H1 (cell line): ENCODE data around the gene AGAP1. TPM values are rescaled to one million over a fixed set of nuclear protein-coding genes. Genes with fewer than 3 reads are reported as not detected.

ENCODE experiments used
- CTCF ChIA-PET: fragments of 300-600 bp; sonication (Branson Sonifier 250); formaldehyde crosslinking; loops from one replicate; lab custom pipeline; 2021; ENCODE audit not compliant: partially characterized antibody; lab: Charles Lee
- POLR2A ChIA-PET: fragments of 300-600 bp; sonication (Branson Sonifier 250); formaldehyde crosslinking; loops from one replicate; lab custom pipeline; 2021; ENCODE audit warnings: inconsistent platforms; ENCODE audit not compliant: partially characterized antibody; lab: Charles Lee
- DNase-seq, 2 experiments: peaks; one replicate each; pipeline versions ENCODE4 v3.0.0 to v3.0.0-alpha.2; 2010 to 2022; ENCODE audit warnings: low spot score in 2 of 2, low read depth in 1 of 2, mixed read lengths in 1 of 2
- FAIRE-seq: peaks from 2 replicates; lab custom pipeline; 2011; peaks lifted over from hg19 to GRCh38; lab: Jason Lieb, UNC
- H2AFZ ChIP-seq: 2 replicates; pipeline ENCODE4 v1.8.1; 2012; ENCODE audit warnings: low read length, inconsistent platforms
- H2AK5ac ChIP-seq: 2 replicates; pipeline ENCODE4 v1.6.1; 2013; ENCODE audit warnings: low read depth, low read length
- H2BK120ac ChIP-seq: replicated peaks from 2 replicates; pipeline ENCODE3; 2013; ENCODE audit warnings: low read depth, low read length, inconsistent platforms
- H2BK12ac ChIP-seq: 2 replicates; pipeline ENCODE4 v1.6.1; 2013; ENCODE audit warnings: low read depth, low read length
- H2BK15ac ChIP-seq: 2 replicates; pipeline ENCODE4 v1.6.1; 2013; ENCODE audit warnings: low read length
- H2BK20ac ChIP-seq: 2 replicates; pipeline ENCODE4 v1.6.1; 2013; ENCODE audit warnings: low read length
- H2BK5ac ChIP-seq: 2 replicates; pipeline ENCODE4 v1.6.1; 2013; ENCODE audit warnings: low read depth, low read length
- H3K14ac ChIP-seq: 2 replicates; pipeline ENCODE4 v1.6.1; 2013; ENCODE audit warnings: inconsistent platforms; ENCODE audit not compliant: insufficient read length
- H3K18ac ChIP-seq: 2 replicates; pipeline ENCODE4 v1.6.1; 2013; ENCODE audit warnings: low read length; ENCODE audit errors: extremely low read depth
- H3K23ac ChIP-seq: 2 replicates; pipeline ENCODE4 v1.6.1; 2013; ENCODE audit warnings: inconsistent platforms; ENCODE audit not compliant: insufficient read length
- H3K23me2 ChIP-seq: 2 replicates; pipeline ENCODE4 v1.6.1; 2013; ENCODE audit warnings: low read depth, low read length
- H3K27ac ChIP-seq: 2 replicates; pipeline ENCODE4 v1.6.1; 2011; ENCODE audit warnings: low read depth, low read length, inconsistent platforms
- H3K27me3 ChIP-seq, 4 experiments: replicated peaks in 1 of 4; 1 replicate in 1 of 4; 2 replicates in 3 of 4; pipeline versions ENCODE4 v1.6.1 to v1.8.1; 2011 to 2013; ENCODE audit warnings: low read length in 3 of 4, mild to moderate bottlenecking in 3 of 4, inconsistent platforms in 2 of 4, mixed read lengths in 2 of 4, moderate library complexity in 1 of 4; ENCODE audit not compliant: control insufficient read depth in 3 of 4, insufficient read depth in 3 of 4; ENCODE audit errors: extremely low read depth in 1 of 4
- H3K36me3 ChIP-seq, 4 experiments: 2 replicates each; pipeline versions ENCODE4 v1.6.1 to v1.8.1; 2011 to 2013; ENCODE audit warnings: mild to moderate bottlenecking in 4 of 4, low read length in 3 of 4, moderate library complexity in 2 of 4, control low read depth in 1 of 4, inconsistent platforms in 1 of 4; ENCODE audit not compliant: insufficient read depth in 4 of 4, control insufficient read depth in 2 of 4
- H3K4ac ChIP-seq: replicated peaks from 2 replicates; pipeline ENCODE3; 2013; ENCODE audit warnings: low read length, low read depth, mixed read lengths, inconsistent platforms; ENCODE audit not compliant: insufficient read length
- H3K4me1 ChIP-seq, 4 experiments: replicated peaks in 1 of 4; 1 replicate in 1 of 4; 2 replicates in 3 of 4; pipeline versions ENCODE4 v1.6.1 to v1.8.1; 2011 to 2013; ENCODE audit warnings: low read length in 3 of 4, inconsistent platforms in 2 of 4, mixed read lengths in 1 of 4; ENCODE audit not compliant: insufficient read depth in 4 of 4, control insufficient read depth in 3 of 4
- H3K4me2 ChIP-seq, 2 experiments: 2 replicates each; pipeline versions ENCODE4 v1.6.1 to v1.8.1; 2011 to 2013; ENCODE audit warnings: low read depth in 2 of 2, low read length in 2 of 2, control low read depth in 1 of 2, inconsistent platforms in 1 of 2, mild to moderate bottlenecking in 1 of 2; ENCODE audit not compliant: insufficient read depth in 1 of 2
- H3K4me3 ChIP-seq, 4 experiments: fragments of 200-600, 300-600 bp in 1 of 4; sonication (generic), shearing (Covaris generic), sonication (Bioruptor Twin) in 1 of 4; 2 replicates each; pipeline versions ENCODE4 v1.5.1 to v1.8.1; 2011 to 2016; ENCODE audit warnings: low read length in 4 of 4, low read depth in 3 of 4, control low read depth in 2 of 4, inconsistent platforms in 2 of 4, mild to moderate bottlenecking in 2 of 4, mixed read lengths in 1 of 4, moderate library complexity in 1 of 4; ENCODE audit not compliant: insufficient read depth in 2 of 4; ENCODE audit errors: extremely low read depth in 1 of 4
- H3K56ac ChIP-seq: replicated peaks from 2 replicates; pipeline ENCODE3; 2013; ENCODE audit warnings: low read depth, mild to moderate bottlenecking, mixed read lengths, low read length, inconsistent platforms; ENCODE audit not compliant: insufficient read length
- H3K79me1 ChIP-seq: 2 replicates; pipeline ENCODE4 v1.6.1; 2013; ENCODE audit warnings: low read depth, low read length, control low read depth
- H3K79me2 ChIP-seq, 2 experiments: 2 replicates each; pipeline versions ENCODE4 v1.6.1 to v1.8.1; 2012 to 2013; ENCODE audit warnings: low read length in 2 of 2, mild to moderate bottlenecking in 2 of 2, inconsistent platforms in 1 of 2; ENCODE audit not compliant: insufficient read depth in 2 of 2, control insufficient read depth in 1 of 2
- H3K9ac ChIP-seq, 4 experiments: replicated peaks in 1 of 4; 1 replicate in 1 of 4; 2 replicates in 3 of 4; pipeline versions ENCODE4 v1.6.1 to v1.8.1; 2011 to 2013; ENCODE audit warnings: low read depth in 3 of 4, low read length in 3 of 4, control low read depth in 2 of 4, mild to moderate bottlenecking in 2 of 4, moderate library complexity in 2 of 4, inconsistent platforms in 1 of 4; ENCODE audit errors: extremely low read depth in 1 of 4
- H3K9me3 ChIP-seq, 2 experiments: 2 replicates each; pipeline versions ENCODE4 v1.6.1 to v1.8.1; 2012 to 2013; ENCODE audit warnings: mild to moderate bottlenecking in 2 of 2, moderate library complexity in 2 of 2, control low read depth in 1 of 2, inconsistent platforms in 1 of 2, low read depth in 1 of 2, low read length in 1 of 2, mixed read lengths in 1 of 2; ENCODE audit not compliant: insufficient read depth in 2 of 2
- H4K20me1 ChIP-seq, 2 experiments: replicated peaks in 1 of 2; 2 replicates each; pipeline versions ENCODE3 to v1.8.1; 2011 to 2013; ENCODE audit warnings: inconsistent platforms in 2 of 2, low read length in 2 of 2, mild to moderate bottlenecking in 1 of 2; ENCODE audit not compliant: insufficient read depth in 2 of 2, control insufficient read depth in 1 of 2
- H4K5ac ChIP-seq: 2 replicates; pipeline ENCODE4 v1.6.1; 2013; ENCODE audit warnings: low read length, low read depth, mixed read lengths, inconsistent platforms; ENCODE audit not compliant: insufficient read length
- H4K8ac ChIP-seq: 2 replicates; pipeline ENCODE4 v1.8.0; 2013; ENCODE audit warnings: mild to moderate bottlenecking, moderate library complexity, low read length, inconsistent platforms; ENCODE audit not compliant: insufficient read depth; ENCODE audit errors: extremely low read depth
- H4K91ac ChIP-seq: replicated peaks from 2 replicates; pipeline ENCODE3; 2013; ENCODE audit warnings: low read length, mixed read lengths, inconsistent platforms; ENCODE audit not compliant: insufficient read length
- BCL11A ChIP-seq, 2 experiments: IDR thresholded peaks; one replicate each; pipeline ENCODE4 v1.6.1; 2011; ENCODE audit warnings: low read depth in 2 of 2, low read length in 2 of 2, mild to moderate bottlenecking in 2 of 2
- CREB1 ChIP-seq: IDR thresholded peaks from 2 replicates; pipeline ENCODE4 v1.6.1; 2012; ENCODE audit warnings: inconsistent platforms
- CTBP2 ChIP-seq: IDR thresholded peaks from 2 replicates; pipeline ENCODE4 v1.7.0; 2011; ENCODE audit warnings: borderline replicate concordance, mild to moderate bottlenecking, moderate library complexity, mixed read lengths, low read length; ENCODE audit not compliant: insufficient read depth, insufficient read length
- FOSL1 ChIP-seq: IDR thresholded peaks from 2 replicates; pipeline ENCODE4 v1.6.1; 2011; ENCODE audit warnings: mild to moderate bottlenecking, low read depth, low read length, moderate library complexity; ENCODE audit not compliant: insufficient read depth
- PHF8 ChIP-seq: fragments of 200-600 bp; sonication (generic); conservative IDR thresholded peaks from 2 replicates; pipeline ENCODE4 v1.7.1; 2012; ENCODE audit warnings: low read depth, mild to moderate bottlenecking, inconsistent platforms, low read length, moderate library complexity
- SIX5 ChIP-seq: IDR thresholded peaks from 2 replicates; pipeline ENCODE4 v1.6.1; 2011; ENCODE audit warnings: mild to moderate bottlenecking, low read depth, low read length
- SRF ChIP-seq: IDR thresholded peaks from 2 replicates; pipeline ENCODE4 v1.6.1; 2011; ENCODE audit warnings: mild to moderate bottlenecking, low read depth, low read length, moderate library complexity
- TAF7 ChIP-seq: optimal IDR thresholded peaks from 2 replicates; pipeline ENCODE3; 2011; ENCODE audit warnings: low read depth, mild to moderate bottlenecking, inconsistent platforms, low read length, moderate library complexity, borderline replicate concordance
- TBP ChIP-seq: IDR thresholded peaks from 2 replicates; pipeline ENCODE4 v1.6.1; 2011; ENCODE audit warnings: low read depth, low read length, improper control_type of control experiment
- TCF12 ChIP-seq: IDR thresholded peaks from 2 replicates; pipeline ENCODE4 v1.6.1; 2011; ENCODE audit warnings: low read depth, mild to moderate bottlenecking, low read length
- YY1 ChIP-seq: IDR thresholded peaks from 2 replicates; pipeline ENCODE4 v1.6.1; 2011; ENCODE audit warnings: low read depth, mild to moderate bottlenecking, low read length
- WGBS, 2 experiments: shearing (Covaris generic) in 1 of 2; methylation state at CpG; one replicate each; pipeline versions ENCODE4 v1.1.6 to v1.1.7; 2013 to 2015; ENCODE audit warnings: low lambda C conversion rate in 2 of 2, mixed read lengths in 2 of 2, inconsistent platforms in 1 of 2, low coverage in 1 of 2, missing lambda C conversion rate in 1 of 2; ENCODE audit not compliant: insufficient replicate concordance in 2 of 2, insufficient coverage in 1 of 2, insufficient read length in 1 of 2; ENCODE audit errors: extremely low coverage in 1 of 2, missing lambda C conversion rate in 1 of 2; 5-methylcytosine and 5-hydroxymethylcytosine counted together
- polyA plus RNA-seq, 7 experiments: library from polyadenylated mRNA; depleted of rRNA in 3 of 7; stranded (reverse) in 5 of 7; unstranded in 2 of 7; fragments of >200 nt in 5 of 7; fragments of 200-250 nt in 2 of 7; gene quantifications; 1 replicate in 5 of 7; 2 replicates in 1 of 7; 4 replicates in 1 of 7; pipeline versions ENCODE4 v1.2.1 to v1.2.3, GENCODE V29; 2011 to 2013; ENCODE audit warnings: missing spikeins in 2 of 7, mixed read lengths in 2 of 7
- total RNA-seq: library from RNA; stranded (reverse); fragmentation: NEBNext Ultra II Directional; extraction: Animal tissue kit (Norgen Biotek cat#: 25700); gene quantifications from 2 replicates; pipeline ENCODE4 v1.2.1, GENCODE V29; 2021
- TF ChIP-seq, protein P1 (sequence below): IDR thresholded peaks from 2 replicates; pipeline ENCODE4 v1.6.1; 2012; ENCODE audit warnings: low read length, inconsistent platforms

Gene AGAP1
- total and polyA plus RNA-seq, 2 of the 8 experiments (the other 6 are each of a cell fraction or from before 2014, with no cell fraction given): 18.1 to 39.4 TPM

DNA sequence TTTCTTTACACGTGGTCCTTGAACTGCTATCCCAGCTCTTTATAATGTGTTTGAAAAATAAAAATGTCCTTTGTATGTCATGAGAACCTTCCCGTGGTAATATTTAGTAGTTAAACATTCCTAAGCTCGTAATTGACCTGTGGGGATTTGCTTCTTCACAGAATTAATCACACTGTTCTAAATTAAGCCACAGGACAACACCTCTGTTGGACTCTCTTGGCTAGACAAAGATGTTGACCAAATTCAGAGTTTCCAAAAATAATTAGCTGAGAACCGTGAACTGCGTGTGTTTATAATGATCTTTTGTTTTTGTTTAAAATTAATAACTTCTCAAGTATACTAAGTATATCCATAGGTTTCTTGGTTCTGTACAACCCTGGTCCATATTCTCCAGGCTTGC is 528.3 kb downstream of the AGAP1 start:
- FAIRE-seq (no peak), DNase-seq (no peak)
- Histone ChIP-seq H4K91ac (no peak overlapping the region), H3K4ac (no peak overlapping the region), H3K79me1 (no peaks in the 10 kb centered on the region), H3K4me2 (no peak overlapping the region), H2BK12ac (no peak overlapping the region), H2BK15ac (no peak overlapping the region), H3K56ac (no peak overlapping the region), H2BK120ac (no peak overlapping the region), H3K23ac (no peak overlapping the region), H3K14ac (no peak overlapping the region), H3K36me3 (no peaks in the 10 kb centered on the region; a peak in 1 of 8 replicates), H3K27ac (no peak overlapping the region), H3K9ac (no peak overlapping the region), H3K4me3 (no peak overlapping the region), H3K27me3 (no peaks in the 10 kb centered on the region), H4K8ac (no peak overlapping the region), H2BK5ac (no peak overlapping the region), H2AK5ac (no peak overlapping the region), H4K20me1 (no peaks in the 10 kb centered on the region), H3K4me1 (no peaks in the 10 kb centered on the region), H3K18ac (no peak overlapping the region), H3K79me2 (no peaks in the 10 kb centered on the region), H3K9me3 (no peaks in the 10 kb centered on the region), H2AFZ (no peak overlapping the region), H4K5ac (no peak overlapping the region), H3K23me2 (no peaks in the 10 kb centered on the region), H2BK20ac (no peak overlapping the region)
- WGBS, 2 experiments: 89% methylated on average over 5 of the region's 5 CpGs; no CpG with 5 or more reads in 1 of the 2 experiments
- ChIA-PET POLR2A (no interaction called here), CTCF (interaction anchor here (0.6 to 1.5 kb wide), 7 partner anchors 11 to 1140 kb away, joined by 3 to 6 read pairs (median 4); no protein-coding TSS in a partner anchor)
- TF ChIP-seq CREB1: no peak
- TF ChIP-seq PHF8: no peak
- no peak for TF ChIP-seq YY1
- no peak for TF ChIP-seq TCF12
- TF ChIP-seq, protein P1, sequence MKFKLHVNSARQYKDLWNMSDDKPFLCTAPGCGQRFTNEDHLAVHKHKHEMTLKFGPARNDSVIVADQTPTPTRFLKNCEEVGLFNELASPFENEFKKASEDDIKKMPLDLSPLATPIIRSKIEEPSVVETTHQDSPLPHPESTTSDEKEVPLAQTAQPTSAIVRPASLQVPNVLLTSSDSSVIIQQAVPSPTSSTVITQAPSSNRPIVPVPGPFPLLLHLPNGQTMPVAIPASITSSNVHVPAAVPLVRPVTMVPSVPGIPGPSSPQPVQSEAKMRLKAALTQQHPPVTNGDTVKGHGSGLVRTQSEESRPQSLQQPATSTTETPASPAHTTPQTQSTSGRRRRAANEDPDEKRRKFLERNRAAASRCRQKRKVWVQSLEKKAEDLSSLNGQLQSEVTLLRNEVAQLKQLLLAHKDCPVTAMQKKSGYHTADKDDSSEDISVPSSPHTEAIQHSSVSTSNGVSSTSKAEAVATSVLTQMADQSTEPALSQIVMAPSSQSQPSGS: no peak
- TF ChIP-seq SRF: no peak
- no peak for TF ChIP-seq FOSL1
- no peak for TF ChIP-seq SIX5
- no peak for TF ChIP-seq BCL11A (IDR thresholded peaks at IDR 0.05; ENCODE audit: low read depth in 2 of 2, low read length in 2 of 2)
- TF ChIP-seq TBP: no peak
- TF ChIP-seq TAF7: no peak
- TF ChIP-seq CTBP2: no peak
